ENCODE data around the gene MELTF.

Gene MELTF

GRCh38 chr3:196991581-196992460, 37.8 kb downstream of the MELTF start:
- DNase-seq, result no peak

GRCh38 chr3:196990601-196991007, 39.0 kb downstream of the MELTF start:
- no peak for DNase-seq

GRCh38 chr3:196989721-196990262, 39.8 kb downstream of the MELTF start:
- no peak for DNase-seq

GRCh38 chr3:196988241-196989029, 41.2 kb downstream of the MELTF start:
- DNase-seq, result no peak

GRCh38 chr3:196987022-196987421, 42.6 kb downstream of the MELTF start:
- no peak for DNase-seq

- no peak for DNase-seq
These were observed 43.4 kb downstream of the MELTF start for GRCh38 chr3:196985954-196986885.

GRCh38 chr3:196985298-196985697, 44.3 kb downstream of the MELTF start:
- DNase-seq, result no peak

- DNase-seq, result no peak
These were observed 46.4 kb downstream of the MELTF start for GRCh38 chr3:196983186-196983585.

- no peak for DNase-seq
These were observed 48.0 kb downstream of the MELTF start for GRCh38 chr3:196981657-196982056.

GRCh38 chr3:196979545-196979944, 50.1 kb downstream of the MELTF start:
- no peak for DNase-seq

GRCh38 chr3:196976941-196977340, 52.7 kb downstream of the MELTF start:
- no peak for DNase-seq

- DNase-seq, result no peak
These were observed 54.3 kb downstream of the MELTF start for GRCh38 chr3:196975349-196975748.

GRCh38 chr3:196974661-196975060, 55.0 kb downstream of the MELTF start:
- DNase-seq, result no peak

GRCh38 chr3:196971094-196971698, 58.4 kb downstream of the MELTF start:
- DNase-seq, result no peak

GRCh38 chr3:196970547-196971093, 59.0 kb downstream of the MELTF start:
- DNase-seq, result no peak

GRCh38 chr3:196969660-196970546, 59.7 kb downstream of the MELTF start:
- DNase-seq, result peak; percentile 80

- DNase-seq, result peak; percentile 49
These were observed 60.4 kb downstream of the MELTF start for GRCh38 chr3:196969134-196969659.

GRCh38 chr3:196968233-196969133, 61.1 kb downstream of the MELTF start, which contains the start of gene PIGZ:
TSS of gene PIGZ (minus strand) at chr3:196968833. CDS start at chr3:196952031, 16,802 bp downstream.
- DNase-seq, result peak; percentile 58
